Thyroid gland (tissue), 4 donors: ENCODE results near the gene SPATA12.

Experiments used
- POLR2A ChIP-seq, 2 donors: fragments of 450-650 bp; IDR thresholded peaks; one replicate each; pipeline ENCODE4 v1.6.1; 2017; ENCODE audit warnings: antibody characterized with exemption in 2 of 2, mild to moderate bottlenecking in 2 of 2, moderate library complexity in 1 of 2
- TF ChIP-seq, protein P1 (sequence below), 6 experiments: fragments of 200-600 bp in 3 of 6; fragments of 450-650 bp in 3 of 6; sonication (generic) in 3 of 6; IDR thresholded peaks; one replicate each; pipeline ENCODE4 v1.5.1; 2016 to 2019; ENCODE audit warnings: antibody characterized with exemption in 6 of 6, mild to moderate bottlenecking in 2 of 6, inconsistent platforms in 1 of 6, moderate library complexity in 1 of 6

DNA sequence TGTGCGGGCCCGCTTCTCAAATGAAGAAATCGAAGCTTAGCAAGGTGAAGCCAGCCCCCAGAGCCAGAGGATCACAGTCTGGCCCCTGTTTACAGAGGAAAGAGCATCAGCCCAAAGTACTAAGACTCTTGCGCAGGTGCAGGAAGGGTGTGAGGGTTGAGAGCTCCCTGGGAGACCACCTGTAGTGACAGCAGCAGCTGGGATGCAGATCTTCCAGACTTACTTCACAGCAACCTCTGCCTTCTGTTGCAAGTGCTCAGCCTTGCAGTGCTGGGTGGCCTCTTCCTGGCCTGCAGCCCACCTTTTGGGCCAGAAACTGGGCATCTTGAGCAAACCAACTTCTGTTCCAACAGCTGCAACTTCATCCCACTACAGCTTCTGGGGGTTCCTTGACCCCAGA lies 19.7 kb downstream of the SPATA12 start:
- TF ChIP-seq, protein P1, sequence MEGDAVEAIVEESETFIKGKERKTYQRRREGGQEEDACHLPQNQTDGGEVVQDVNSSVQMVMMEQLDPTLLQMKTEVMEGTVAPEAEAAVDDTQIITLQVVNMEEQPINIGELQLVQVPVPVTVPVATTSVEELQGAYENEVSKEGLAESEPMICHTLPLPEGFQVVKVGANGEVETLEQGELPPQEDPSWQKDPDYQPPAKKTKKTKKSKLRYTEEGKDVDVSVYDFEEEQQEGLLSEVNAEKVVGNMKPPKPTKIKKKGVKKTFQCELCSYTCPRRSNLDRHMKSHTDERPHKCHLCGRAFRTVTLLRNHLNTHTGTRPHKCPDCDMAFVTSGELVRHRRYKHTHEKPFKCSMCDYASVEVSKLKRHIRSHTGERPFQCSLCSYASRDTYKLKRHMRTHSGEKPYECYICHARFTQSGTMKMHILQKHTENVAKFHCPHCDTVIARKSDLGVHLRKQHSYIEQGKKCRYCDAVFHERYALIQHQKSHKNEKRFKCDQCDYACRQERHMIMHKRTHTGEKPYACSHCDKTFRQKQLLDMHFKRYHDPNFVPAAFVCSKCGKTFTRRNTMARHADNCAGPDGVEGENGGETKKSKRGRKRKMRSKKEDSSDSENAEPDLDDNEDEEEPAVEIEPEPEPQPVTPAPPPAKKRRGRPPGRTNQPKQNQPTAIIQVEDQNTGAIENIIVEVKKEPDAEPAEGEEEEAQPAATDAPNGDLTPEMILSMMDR (IDR thresholded peaks at IDR 0.05) = no peak
- TF ChIP-seq POLR2A (IDR thresholded peaks at IDR 0.05) = no peak
